Stimulated activated naive B cell treated with anti-CD40 and anti-IgM and Interleukin-4, amounts not matched to agents 10 μg/mL and 1 μg/mL and 100 μg/mL, for 72 hours (primary cell): ENCODE results near the gene TVP23C.
A peak's percentile ranks its signal among the peaks of the same experiment; 100 is the strongest.
"Not testable (repeated sequence)": the region's sequence is repeated elsewhere in the genome, so short reads cannot be mapped to it uniquely, and the experiment has no call there.

Experiments used
- ATAC-seq, 2 donors: fragments of 150-1000 bp; cut with Tn5 transposase; replicated peaks; 2 replicates each; pipeline ENCODE4 v1.10.0; 2021; ENCODE audit warnings: moderate library complexity in 1 of 2
- DNase-seq: peaks from one replicate; pipeline ENCODE4 v3.0.0; 2021
- H3K27ac Mint-ChIP-seq: one replicate; pipeline ENCODE4 v1.8.0; 2022; ENCODE audit warnings: mild to moderate bottlenecking, mixed read lengths
- H3K27me3 Mint-ChIP-seq, 2 donors: one replicate each; pipeline ENCODE4 v1.8.0; 2022; ENCODE audit warnings: mixed read lengths in 2 of 2
- H3K36me3 Mint-ChIP-seq, 2 donors: one replicate each; pipeline ENCODE4 v1.8.0; 2022; ENCODE audit warnings: mixed read lengths in 2 of 2, mild to moderate bottlenecking in 1 of 2
- H3K4me1 Mint-ChIP-seq, 2 donors: one replicate each; pipeline ENCODE4 v1.8.0; 2022; ENCODE audit warnings: mixed read lengths in 2 of 2, mild to moderate bottlenecking in 1 of 2
- H3K4me3 Mint-ChIP-seq, 2 donors: one replicate each; pipeline ENCODE4 v1.8.0; 2022; ENCODE audit warnings: mild to moderate bottlenecking in 2 of 2, mixed read lengths in 2 of 2, moderate library complexity in 1 of 2
- H3K9me3 Mint-ChIP-seq, 2 donors: one replicate each; pipeline ENCODE4 v1.8.0; 2022; ENCODE audit warnings: mixed read lengths in 2 of 2, mild to moderate bottlenecking in 1 of 2

Gene TVP23C

GRCh38 chr17:15558403-15559105 is 4.7 kb downstream of the TVP23C start:
- not testable (repeated sequence) for ATAC-seq, DNase-seq

DNA sequence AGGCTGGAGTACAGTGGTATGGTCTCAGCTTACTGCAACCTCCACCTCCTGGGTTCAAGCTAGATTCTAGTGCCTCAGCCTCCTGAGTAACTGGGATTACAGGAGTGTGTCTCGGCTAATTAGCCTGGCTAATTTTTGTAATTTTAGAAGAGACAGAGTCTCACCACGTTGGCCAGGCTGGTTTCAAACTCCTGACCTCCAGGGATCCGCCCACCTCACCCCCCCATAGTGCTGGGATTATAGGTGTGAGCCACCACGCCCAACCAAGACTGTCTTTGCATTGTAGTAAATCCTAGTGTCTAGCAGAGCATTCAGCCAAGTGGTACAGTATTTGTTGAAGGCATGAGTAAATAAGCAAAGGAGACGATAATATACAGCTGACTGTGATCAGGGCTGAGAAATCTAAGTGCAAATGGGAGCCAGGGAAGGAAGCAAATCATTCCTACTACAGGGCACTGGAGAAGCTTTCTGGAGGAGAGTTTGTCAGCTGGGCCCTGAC is 5.9 kb downstream of the TVP23C start:
- not testable (repeated sequence) for H3K27me3 Mint-ChIP-seq, H3K27ac Mint-ChIP-seq, ATAC-seq, H3K4me3 Mint-ChIP-seq, DNase-seq, H3K9me3 Mint-ChIP-seq, H3K4me1 Mint-ChIP-seq
- peaks cover 2 to 29% of the 10 kb centered on the region in 2 donors for H3K36me3 Mint-ChIP-seq

More at GRCh38 chr17:15558403-15559105, 4.7 kb downstream of the TVP23C start:
- H3K4me1 Mint-ChIP-seq, H3K4me3 Mint-ChIP-seq, H3K27ac Mint-ChIP-seq, H3K27me3 Mint-ChIP-seq, H3K9me3 Mint-ChIP-seq: not testable (repeated sequence)
- peaks cover 2 to 32% of the 10 kb centered on the region in 2 donors for H3K36me3 Mint-ChIP-seq

DNA sequence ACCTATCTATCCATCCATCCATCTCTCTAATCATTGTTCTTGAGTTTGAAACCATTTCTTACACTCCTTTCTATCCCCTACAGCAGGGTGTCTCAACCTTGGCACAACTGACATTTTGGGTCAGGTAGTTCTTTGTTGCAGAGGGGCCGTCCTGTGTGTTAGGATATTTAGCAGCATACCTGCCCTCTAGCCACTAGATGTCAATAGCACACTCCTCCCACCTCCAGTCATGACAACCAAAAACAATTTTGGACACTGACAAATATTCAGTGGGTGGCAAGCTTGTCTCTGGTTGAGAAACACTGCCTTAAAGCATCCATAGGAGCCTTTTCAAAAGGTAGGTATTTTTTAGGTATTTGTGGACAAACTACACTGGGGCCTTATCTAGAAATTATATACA is 10.4 kb downstream of the TVP23C start:
- ATAC-seq, result peak; percentile 63 to 79
- H3K4me3 Mint-ChIP-seq, DNase-seq, H3K4me1 Mint-ChIP-seq, H3K27ac Mint-ChIP-seq, H3K9me3 Mint-ChIP-seq, H3K27me3 Mint-ChIP-seq: not testable (repeated sequence)
- peaks cover 6 to 25% of the 10 kb centered on the region in 2 donors for H3K36me3 Mint-ChIP-seq

DNA sequence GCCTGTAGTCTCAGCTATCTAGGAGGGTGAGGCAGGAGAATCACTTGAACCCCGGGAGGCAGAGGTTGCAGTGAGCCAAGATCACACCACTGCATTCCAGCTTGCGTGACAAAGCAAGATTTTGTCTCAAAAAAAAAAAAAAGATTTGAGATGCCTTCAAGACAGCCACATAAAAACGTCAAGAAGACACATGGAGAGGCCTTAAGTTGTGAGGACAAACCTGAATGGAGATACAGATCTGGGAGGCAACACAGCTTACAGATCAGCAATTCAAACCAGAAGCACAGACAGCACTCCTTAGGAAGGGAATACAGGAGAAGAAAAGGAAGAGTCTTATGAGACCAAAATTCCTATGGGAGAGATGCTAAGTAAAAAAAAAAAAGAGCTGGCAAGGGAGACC is 13.7 kb downstream of the TVP23C start:
- not testable (repeated sequence) for H3K9me3 Mint-ChIP-seq, H3K27me3 Mint-ChIP-seq, H3K4me3 Mint-ChIP-seq, H3K27ac Mint-ChIP-seq, ATAC-seq, DNase-seq, H3K4me1 Mint-ChIP-seq
- H3K36me3 Mint-ChIP-seq, result peaks cover 14 to 23% of the 10 kb centered on the region in 2 donors

DNA sequence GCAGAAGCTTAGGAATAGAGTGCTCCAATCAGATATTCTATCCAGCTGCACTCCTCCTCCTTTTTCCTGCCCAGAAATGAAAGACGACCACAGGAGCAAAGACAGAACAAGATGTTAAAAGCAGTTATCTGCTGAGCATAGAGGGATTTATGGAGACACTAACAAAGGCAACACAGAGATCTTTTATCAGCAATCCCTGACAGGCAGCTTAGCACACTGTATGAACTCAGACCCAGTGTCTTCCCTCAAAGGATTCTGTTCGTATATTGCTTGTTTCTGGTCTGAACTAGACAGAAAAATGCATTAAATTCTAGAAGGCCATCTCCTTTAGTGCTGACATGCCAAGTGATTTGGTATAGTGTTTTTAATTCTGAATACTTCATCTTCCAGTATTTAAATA is 16.7 kb downstream of the TVP23C start:
- not testable (repeated sequence) for H3K27me3 Mint-ChIP-seq, ATAC-seq

GRCh38 chr17:15540371-15541219 is 22.7 kb downstream of the TVP23C start:
- not testable (repeated sequence) for H3K4me1 Mint-ChIP-seq, H3K4me3 Mint-ChIP-seq, H3K27ac Mint-ChIP-seq, ATAC-seq, H3K9me3 Mint-ChIP-seq, DNase-seq, H3K27me3 Mint-ChIP-seq
- peaks cover 17 to 27% of the 10 kb centered on the region in 2 donors for H3K36me3 Mint-ChIP-seq

More for the DNA sequence above, 16.7 kb downstream of the TVP23C start:
- peaks cover 18 to 31% of the 10 kb centered on the region in 2 donors for H3K36me3 Mint-ChIP-seq
- H3K9me3 Mint-ChIP-seq, DNase-seq, H3K4me1 Mint-ChIP-seq, H3K4me3 Mint-ChIP-seq, H3K27ac Mint-ChIP-seq: not testable (repeated sequence)

DNA sequence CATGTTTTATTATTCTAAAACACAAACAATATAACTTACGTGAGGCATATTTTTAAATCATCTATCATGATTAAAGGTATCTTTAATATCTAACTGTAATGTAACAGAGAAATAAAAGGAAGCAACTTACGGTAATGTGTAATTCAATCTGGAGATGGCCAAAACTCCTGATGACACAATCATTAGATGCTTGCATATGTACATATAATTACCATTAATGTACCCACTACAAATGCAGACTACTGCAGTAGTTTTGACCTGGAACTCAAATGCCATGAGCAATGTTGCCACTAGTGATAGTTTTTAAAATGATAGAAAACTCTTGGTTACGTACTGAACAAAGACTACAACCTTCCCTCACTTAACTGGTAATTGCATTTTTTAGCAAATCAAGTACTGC is 30.2 kb downstream of the TVP23C start:
- peaks cover 6 to 19% of the 10 kb centered on the region in 2 donors for H3K36me3 Mint-ChIP-seq
- H3K4me1 Mint-ChIP-seq, ATAC-seq, H3K27ac Mint-ChIP-seq, H3K9me3 Mint-ChIP-seq, DNase-seq, H3K27me3 Mint-ChIP-seq, H3K4me3 Mint-ChIP-seq: not testable (repeated sequence)

- H3K4me3 Mint-ChIP-seq, H3K27me3 Mint-ChIP-seq, H3K4me1 Mint-ChIP-seq, DNase-seq, H3K9me3 Mint-ChIP-seq, H3K27ac Mint-ChIP-seq: not testable (repeated sequence)
- peak; percentile 62 to 70 for ATAC-seq
- peaks cover 6 to 12% of the 10 kb centered on the region in 2 donors for H3K36me3 Mint-ChIP-seq
These were observed 36.7 kb downstream of the TVP23C start for GRCh38 chr17:15526292-15527218.

DNA sequence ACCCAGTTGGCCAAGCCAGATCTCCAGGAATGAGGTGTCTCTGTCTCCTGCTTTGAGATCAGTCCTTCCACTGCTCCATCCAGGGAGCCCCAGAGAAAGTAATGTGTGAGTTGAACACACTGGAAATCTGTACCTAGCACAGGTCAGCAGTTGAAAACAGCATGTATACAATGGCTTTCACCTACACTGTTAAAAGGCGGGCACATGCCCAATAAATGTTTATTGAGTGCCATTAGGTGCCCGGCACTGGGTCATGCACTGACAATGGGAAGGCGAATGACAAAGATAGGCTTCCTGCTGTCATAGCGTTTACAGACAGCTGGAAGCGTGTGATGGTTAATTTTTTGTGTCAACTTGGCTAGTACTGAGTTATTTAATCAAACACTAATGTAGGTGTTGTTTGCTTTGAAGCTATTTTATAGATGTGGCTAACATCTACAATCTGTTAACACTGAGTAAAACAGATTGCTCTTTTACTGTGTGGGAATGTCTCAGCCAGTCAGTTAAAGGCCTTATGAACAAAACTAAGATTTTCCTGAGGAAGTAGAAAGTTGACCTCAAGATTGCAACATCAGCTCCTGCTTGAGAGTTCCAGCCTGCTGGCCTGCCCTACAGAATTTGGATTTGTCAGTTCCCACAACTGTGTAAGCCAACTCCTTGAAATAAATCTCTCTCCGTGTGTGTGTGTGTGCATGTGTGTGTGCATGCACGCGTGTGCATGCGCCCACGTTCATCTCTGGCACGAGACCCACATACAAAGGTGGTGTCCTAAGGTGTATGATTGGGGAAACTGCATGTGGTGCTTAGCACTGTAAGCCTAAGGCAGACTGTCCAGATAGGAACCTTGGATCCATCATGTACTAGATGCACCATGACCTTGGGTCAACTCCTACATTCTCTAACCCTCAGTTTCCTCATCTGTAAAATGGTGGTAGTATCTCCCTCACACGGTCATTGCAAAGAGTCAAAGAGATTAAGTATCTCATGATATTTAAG is 38.0 kb downstream of the TVP23C start:
- H3K36me3 Mint-ChIP-seq, H3K9me3 Mint-ChIP-seq, DNase-seq, ATAC-seq, H3K4me1 Mint-ChIP-seq, H3K27ac Mint-ChIP-seq, H3K4me3 Mint-ChIP-seq, H3K27me3 Mint-ChIP-seq: not testable (repeated sequence)

GRCh38 chr17:15516150-15516549 is 47.1 kb downstream of the TVP23C start:
- ATAC-seq (no peak), DNase-seq (no peak)
- Mint-ChIP-seq H3K36me3 (peaks cover 20 to 34% of the 10 kb centered on the region in 2 donors), H3K4me3 (no peak overlapping the region), H3K27me3 (no peaks in the 10 kb centered on the region), H3K27ac (no peak overlapping the region), H3K9me3 (no peaks in the 10 kb centered on the region), H3K4me1 (peaks cover 0 to 4% of the 10 kb centered on the region in 2 donors)

DNA sequence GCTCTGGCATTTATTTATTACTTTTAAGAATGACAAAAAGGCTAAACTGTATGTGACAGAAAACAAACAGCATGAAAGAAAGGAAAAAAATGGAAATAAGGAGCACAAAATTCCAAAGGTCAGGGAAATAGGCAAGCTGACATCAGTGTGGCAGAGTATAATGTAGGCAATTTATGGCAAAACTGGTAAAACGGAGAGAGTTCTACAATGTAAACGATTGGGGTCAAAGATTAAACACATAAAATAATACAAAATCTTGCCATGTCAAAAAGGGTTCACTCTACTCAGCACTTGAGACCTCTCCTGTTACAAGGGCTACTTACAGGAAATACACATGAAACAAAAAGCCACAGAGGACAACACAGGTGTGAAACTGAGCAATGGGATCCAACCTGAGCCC is 48.8 kb downstream of the TVP23C start:
- Mint-ChIP-seq H3K4me3 (no peak overlapping the region), H3K36me3 (peaks cover 25 to 41% of the 10 kb centered on the region in 2 donors), H3K9me3 (no peaks in the 10 kb centered on the region), H3K4me1 (peaks cover 2 to 6% of the 10 kb centered on the region in 2 donors), H3K27ac (no peak overlapping the region), H3K27me3 (no peaks in the 10 kb centered on the region)
- ATAC-seq (no peak), DNase-seq (no peak)

GRCh38 chr17:15513856-15514459 is 49.3 kb downstream of the TVP23C start:
- ATAC-seq (no peak), DNase-seq (no peak)
- Mint-ChIP-seq H3K9me3 (no peaks in the 10 kb centered on the region), H3K4me1 (peaks cover 2 to 6% of the 10 kb centered on the region in 2 donors), H3K4me3 (no peak overlapping the region), H3K36me3 (peaks cover 25 to 42% of the 10 kb centered on the region in 2 donors), H3K27me3 (no peaks in the 10 kb centered on the region), H3K27ac (no peak overlapping the region)
